GM10266 (cell line): Measurements from ENCODE around the gene GMPPA.

Experiments used
- DNase-seq: peaks from one replicate; pipeline ENCODE4 v3.0.0; 2012; ENCODE audit errors: extremely low spot score
- TF ChIP-seq, protein P1 (sequence below): IDR thresholded peaks from 2 replicates; pipeline ENCODE4 v1.5.1; 2012; ENCODE audit warnings: mild to moderate bottlenecking, low read depth; ENCODE audit not compliant: control insufficient read depth, insufficient read depth; ENCODE audit errors: missing control alignments

The GMPPA gene

DNA sequence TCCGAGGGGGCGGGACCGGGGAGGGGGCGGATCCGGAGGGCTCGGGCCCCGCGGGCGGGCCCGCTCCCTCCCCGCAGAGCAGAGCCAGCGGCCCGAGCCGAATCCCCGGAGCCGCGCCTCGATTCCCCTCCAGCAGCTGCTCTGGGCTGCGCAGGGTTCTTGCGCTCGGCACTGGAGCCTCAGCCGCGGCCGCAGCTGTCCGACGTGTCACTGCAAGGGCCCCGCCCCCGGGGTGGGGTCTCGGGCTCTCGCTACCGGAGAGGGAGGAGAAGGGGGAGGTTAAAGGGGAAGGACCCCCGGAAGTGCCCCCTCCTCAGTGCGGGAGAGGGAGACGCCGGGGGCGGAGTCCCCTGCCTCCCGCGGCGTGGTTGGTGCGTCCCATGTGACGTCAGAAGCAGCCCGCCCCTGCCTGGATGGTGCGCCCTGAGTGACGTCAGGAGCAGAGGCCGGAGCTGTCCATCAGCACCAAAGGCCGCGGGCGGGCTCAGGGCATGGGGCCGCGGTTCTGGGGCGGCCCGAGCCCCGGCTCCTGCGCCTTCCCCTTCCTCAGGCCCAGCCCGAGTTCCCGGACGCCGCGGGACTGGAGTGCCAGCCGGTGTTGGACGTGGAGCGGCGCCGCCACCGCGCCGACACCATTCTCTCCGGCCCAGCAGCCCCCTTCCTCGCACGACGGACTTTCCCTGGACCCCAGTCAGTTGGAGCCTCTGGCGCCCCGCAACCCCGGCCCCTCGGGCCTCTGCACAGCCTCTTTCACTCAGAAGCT lies 45.1 kb downstream of the GMPPA start, which contains the start of the genes CHPF and TMEM198:
CHPF (minus strand) TSS at position 214 of the 763 bp plus-strand sequence. CDS start 271 bp downstream, outside the sequence.
TMEM198 (plus strand) TSS at position 433 of the 763 bp plus-strand sequence. CDS start 700 bp downstream, outside the sequence.
- DNase-seq = peak; percentile 99
- TF ChIP-seq, protein P1, sequence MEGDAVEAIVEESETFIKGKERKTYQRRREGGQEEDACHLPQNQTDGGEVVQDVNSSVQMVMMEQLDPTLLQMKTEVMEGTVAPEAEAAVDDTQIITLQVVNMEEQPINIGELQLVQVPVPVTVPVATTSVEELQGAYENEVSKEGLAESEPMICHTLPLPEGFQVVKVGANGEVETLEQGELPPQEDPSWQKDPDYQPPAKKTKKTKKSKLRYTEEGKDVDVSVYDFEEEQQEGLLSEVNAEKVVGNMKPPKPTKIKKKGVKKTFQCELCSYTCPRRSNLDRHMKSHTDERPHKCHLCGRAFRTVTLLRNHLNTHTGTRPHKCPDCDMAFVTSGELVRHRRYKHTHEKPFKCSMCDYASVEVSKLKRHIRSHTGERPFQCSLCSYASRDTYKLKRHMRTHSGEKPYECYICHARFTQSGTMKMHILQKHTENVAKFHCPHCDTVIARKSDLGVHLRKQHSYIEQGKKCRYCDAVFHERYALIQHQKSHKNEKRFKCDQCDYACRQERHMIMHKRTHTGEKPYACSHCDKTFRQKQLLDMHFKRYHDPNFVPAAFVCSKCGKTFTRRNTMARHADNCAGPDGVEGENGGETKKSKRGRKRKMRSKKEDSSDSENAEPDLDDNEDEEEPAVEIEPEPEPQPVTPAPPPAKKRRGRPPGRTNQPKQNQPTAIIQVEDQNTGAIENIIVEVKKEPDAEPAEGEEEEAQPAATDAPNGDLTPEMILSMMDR = no peak

- no peak for DNase-seq
- TF ChIP-seq, protein P1 = no peak
Observed at GRCh38 chr2:219544567-219544966, 45.9 kb downstream of the GMPPA start.

- no peak for DNase-seq
- TF ChIP-seq, protein P1 = no peak
Observed at GRCh38 chr2:219545295-219545942, 46.7 kb downstream of the GMPPA start.

DNA sequence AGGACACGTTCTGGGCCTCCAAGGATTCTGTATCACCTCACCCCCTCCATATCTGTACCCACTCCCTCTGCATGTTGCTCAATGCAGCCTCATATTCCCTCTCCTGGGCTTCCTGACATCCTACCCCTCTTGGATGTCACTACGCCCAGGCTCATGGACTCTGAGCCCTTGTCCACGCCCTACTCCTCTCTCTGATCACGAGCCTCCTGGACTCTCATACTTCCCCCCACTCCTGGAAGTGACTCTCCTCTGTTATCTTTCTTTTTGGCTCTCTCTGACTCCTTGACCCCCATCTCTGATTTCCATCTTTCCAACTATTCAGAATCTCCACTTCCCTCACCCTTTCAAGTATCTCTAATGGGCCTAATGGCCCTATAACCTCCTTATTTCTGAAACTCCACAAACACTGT lies 47.3 kb downstream of the GMPPA start:
- DNase-seq = no peak
- TF ChIP-seq, protein P1 = no peak

GRCh38 chr2:219547621-219548020 lies 48.9 kb downstream of the GMPPA start:
- DNase-seq = no peak
- TF ChIP-seq, protein P1 = no peak

GRCh38 chr2:219548990-219549389 lies 50.3 kb downstream of the GMPPA start:
- DNase-seq = no peak
- TF ChIP-seq, protein P1 = no peak

DNA sequence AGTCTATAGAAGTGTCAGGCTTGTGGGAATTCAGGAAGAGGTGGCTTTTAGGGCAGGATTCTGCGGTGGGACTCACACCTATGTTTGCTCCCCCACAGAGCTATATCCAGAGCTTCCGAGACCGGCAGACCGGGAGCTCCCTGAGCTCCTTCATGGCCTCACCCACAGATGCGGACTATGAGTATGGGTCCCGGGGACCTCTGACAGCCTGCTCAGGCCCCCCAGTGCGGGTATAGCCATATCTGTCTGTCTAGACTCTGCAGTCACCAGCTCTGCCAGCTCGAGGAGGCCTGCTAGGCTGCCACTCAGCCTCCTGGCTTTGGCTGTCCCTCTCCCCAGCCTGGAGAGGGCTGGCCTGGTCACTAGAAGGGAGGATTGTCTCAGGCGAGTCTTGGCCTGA lies 50.9 kb downstream of the GMPPA start:
- no peak for DNase-seq
- TF ChIP-seq, protein P1 = no peak
